ENCODE measurements around the gene NPLOC4.

Gene NPLOC4

DNA sequence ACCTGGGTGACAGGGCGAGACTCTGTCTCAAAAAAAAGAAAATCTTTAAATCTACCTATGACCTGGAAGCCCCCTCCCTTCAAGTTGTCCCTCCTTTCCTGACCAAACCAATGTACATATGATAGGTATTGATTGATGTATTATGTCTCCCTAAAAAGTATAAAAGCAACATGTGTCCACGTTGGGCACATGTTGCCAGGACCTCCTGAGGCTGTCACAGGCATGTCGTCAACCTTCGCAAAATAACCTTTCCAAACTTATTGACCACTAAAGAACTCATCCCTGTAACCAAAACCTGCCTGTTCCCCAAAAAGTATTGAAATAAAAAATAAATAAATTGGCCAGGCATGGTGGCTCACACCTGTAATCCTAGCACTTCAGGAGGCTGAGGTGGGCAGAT is 25.1 kb upstream of the NPLOC4 start:
- DNase-seq (ENCODE audit: low read depth in 2 of 2): no peak

DNA sequence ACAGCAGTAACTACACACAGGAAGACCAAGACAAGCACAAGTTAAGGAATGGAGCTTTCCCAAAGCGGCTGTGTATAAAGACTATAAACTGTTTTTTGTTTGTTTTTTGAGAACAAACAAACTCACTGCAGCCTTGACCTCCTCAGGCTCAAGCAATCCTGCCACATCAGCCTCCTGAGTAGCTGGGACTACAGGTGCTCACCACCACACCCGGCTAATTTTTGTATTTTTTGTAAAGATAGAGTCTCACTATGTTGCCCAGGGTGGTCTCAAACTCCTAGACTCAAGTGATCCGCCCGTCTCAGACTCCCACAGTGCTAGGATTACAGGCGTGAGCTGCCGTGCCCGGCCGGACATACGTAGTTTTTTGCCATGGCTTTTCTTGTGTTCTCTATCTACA is 23.5 kb upstream of the NPLOC4 start:
- no peak for DNase-seq (ENCODE audit: low read depth in 2 of 2)

DNA sequence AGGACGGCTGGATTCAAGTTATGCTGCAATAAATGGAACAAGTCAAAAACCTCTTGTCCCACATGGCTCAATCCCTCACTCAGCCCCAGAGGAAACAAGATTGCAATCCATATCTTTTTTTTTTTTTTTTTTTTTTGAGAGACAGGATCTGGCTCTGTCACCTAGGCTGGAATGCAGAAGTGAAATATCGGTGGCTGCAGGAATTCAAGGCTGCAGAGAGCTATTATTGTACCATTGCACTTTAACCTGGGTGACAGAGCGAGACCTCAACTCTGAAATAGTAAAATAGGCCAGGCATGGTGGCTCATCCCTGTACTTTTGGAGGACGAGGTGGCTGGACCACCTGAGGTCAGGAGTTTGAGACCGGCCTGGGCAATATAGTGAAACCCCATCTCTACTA is 22.1 kb upstream of the NPLOC4 start:
- DNase-seq (ENCODE audit: low read depth in 2 of 2): no peak

DNA sequence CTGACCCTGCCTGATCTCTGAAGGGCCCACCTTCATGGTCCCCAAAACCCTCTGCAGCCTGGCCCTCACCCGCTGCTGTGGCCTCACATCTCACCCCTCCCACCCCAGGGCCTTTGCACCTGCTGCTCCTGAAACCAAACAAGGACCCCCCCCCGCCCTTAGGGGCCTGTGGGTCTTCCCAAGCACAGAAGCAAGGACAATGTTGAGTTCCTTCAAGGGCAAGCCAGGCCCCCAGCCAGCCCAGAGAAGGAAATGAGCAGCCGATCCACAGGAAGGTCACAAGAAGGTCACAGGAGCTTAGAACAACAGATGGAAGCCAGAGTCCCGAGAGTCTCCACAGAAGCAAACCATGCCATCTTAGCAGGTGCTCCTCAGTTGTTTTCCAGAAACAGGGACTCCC is 19.9 kb upstream of the NPLOC4 start:
- no peak for DNase-seq (ENCODE audit: low read depth in 2 of 2)

DNA sequence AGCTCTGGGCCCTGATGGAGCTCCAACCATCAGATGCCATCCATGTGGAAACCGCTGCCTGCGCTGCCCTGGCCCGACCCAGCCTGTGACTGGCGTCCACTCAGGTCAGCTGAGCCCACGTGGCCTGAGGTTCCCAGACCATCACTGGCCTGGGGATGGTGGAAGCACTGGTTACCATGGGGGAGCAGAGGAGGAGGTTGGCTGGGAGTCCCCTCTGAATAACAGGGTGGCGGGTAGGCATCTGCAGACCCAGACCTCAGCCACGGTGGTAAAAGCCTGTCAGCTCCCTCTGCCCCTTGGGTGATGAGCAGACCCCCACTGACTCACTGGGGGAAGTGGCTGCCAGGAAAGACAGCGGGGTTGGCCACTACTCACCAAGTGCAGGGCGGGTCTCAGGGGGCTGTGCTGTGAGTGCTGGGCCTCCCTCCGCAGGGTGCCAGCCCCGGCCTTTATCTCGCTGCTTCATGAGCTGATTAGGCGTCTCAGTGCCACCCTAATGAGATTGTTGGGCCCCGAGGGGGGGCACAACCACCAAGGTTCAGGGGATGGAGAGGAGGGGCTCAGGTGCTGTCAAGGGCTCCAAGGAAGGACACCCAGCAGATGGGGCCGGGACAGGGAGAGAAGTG is 19.3 kb upstream of the NPLOC4 start, which contains the start of gene PDE6G:
PDE6G (minus strand) TSS at position 425 of the 626 bp plus-strand sequence. CDS start 3,237 bp downstream, outside the sequence.
- no peak for DNase-seq (ENCODE audit: low read depth in 2 of 2)

DNA sequence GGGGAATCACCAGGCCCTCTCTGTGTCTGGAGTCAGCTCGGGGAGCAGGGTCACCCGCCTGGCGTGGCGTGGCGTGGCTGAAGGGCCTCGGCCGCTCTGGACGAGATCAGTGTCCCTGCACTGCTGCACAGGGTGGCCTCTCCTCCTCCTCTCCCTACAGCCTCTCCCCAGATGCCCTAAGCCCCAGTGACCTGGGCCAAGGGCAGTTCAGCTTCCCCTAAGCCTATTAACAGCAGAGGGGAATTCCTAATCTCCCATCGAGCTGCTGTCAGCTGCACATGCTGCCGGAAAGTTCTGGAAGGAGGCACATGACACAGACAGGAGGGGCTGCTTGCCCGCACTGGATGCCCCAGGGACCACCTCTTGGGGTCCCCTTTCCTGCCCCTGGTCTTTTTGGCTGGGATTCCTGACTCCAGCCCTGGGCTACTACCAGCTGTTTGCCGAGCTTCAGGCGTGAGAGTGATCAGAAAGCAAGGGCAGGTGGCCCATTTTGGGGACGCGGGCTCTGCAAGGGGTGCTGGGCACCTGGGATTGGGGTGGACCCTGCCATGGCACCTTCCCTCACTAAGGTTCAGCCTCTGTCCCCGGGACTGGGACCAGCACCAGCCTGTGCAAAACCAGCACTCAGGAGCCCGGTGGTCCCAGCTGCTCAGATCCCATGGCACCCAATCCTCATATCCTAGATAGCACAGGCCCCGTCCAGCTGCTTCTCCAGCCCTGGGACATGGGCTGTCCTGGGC is 18.6 kb upstream of the NPLOC4 start:
- no peak for DNase-seq (ENCODE audit: low read depth in 2 of 2)

DNA sequence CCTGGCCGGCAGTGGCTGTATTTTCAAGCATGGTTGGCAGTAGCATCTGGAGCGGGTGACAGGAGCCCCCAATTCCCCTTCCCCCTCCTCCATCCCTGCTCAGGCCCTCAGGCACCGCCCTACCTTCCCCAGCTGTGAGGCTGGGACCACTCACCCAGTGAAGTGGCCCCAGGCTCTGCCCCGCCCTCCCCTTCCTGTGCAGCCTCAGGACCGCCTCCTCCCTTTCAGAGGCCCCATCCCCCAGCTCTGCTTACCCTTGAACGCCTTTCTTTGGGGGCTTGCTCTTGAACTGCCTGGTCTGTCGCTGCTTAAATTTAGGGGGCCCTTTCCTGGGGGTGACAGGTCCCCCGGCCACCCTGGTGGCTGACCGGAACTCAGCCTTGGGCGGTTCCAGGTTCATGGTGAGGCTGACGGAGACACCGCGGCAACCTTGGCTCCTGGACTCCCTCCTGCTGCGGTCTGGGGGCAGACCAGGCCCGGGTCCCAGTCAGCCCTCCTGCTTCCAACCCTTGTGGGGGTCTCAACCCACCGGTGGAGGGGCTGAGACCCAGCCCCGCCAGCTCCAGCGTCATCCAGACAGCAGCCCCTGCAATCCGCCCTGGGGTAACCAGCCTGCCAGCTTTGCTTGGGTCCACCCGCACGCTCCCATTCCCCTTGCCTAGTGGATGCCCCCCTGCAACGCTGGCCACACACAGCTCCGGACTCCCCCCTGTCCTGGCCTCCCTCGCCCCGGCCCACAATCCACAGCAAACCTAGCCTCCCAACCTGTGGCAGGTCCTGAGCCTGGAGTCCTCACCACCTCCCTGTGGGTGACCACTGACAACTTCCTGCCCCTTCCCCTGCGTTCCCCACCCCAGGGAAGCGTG is 16.2 kb upstream of the NPLOC4 start:
- DNase-seq (ENCODE audit: low read depth in 2 of 2): no peak

DNA sequence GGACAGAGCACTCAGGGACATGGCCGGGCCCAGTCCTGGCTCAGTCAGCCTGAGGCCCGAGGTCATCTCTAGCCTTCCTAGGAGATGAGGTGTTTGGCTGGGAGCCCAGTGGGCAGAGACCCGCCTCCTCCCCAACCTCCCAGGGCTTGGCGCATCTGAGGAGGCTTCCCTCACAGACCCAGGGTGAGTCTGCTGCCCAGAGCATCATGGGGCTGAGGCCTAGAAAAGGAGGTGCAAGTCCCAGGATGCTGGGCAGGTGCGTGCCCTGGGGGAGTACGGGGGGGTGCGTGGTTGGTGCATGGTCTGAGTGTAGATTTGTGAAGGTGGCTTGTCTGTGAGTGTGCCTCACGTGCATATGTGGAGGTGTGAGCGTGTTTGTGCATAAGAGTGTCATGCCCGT is 14.8 kb upstream of the NPLOC4 start:
- DNase-seq (ENCODE audit: low read depth in 2 of 2): no peak

DNA sequence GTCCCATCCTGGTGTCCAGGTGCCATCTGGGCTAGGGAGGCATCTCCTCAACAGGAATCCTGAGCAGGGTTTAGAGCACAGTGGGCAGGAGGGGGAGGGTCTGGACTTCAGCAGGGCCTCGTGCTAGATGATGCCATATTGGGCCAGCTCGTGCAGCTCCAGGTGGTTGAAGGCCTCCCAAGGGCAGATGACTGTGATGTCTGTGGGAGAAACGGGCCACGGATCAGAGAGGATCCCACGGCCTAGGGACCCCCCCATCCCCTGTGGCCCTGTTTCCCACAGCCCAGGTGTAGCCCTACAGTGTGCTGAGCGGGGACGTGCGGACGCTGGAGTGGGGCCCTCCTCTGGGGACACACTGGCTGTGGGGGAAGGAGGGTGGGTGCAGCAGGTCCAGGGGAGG is 14.0 kb upstream of the NPLOC4 start:
- no peak for DNase-seq (ENCODE audit: low read depth in 2 of 2)

DNA sequence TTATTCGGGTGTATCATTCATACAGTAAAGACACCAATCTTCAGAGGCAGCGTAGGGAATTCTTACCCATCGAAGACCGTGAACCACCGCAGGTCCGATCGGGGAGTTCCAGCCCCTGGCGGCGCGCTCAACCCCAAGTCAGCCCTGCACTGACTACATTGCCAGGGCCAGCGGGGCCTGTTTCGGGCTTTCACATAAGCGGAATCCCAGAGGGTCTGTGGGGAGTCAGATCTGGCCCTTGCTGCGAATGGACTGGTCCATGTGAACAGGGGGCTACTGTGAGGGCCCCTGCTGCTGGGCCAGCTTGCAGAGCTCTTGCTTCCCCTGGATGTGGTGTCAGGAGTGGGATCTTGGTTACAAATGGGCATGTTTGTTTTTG is 11.8 kb upstream of the NPLOC4 start:
- DNase-seq (ENCODE audit: low read depth in 2 of 2): no peak

DNA sequence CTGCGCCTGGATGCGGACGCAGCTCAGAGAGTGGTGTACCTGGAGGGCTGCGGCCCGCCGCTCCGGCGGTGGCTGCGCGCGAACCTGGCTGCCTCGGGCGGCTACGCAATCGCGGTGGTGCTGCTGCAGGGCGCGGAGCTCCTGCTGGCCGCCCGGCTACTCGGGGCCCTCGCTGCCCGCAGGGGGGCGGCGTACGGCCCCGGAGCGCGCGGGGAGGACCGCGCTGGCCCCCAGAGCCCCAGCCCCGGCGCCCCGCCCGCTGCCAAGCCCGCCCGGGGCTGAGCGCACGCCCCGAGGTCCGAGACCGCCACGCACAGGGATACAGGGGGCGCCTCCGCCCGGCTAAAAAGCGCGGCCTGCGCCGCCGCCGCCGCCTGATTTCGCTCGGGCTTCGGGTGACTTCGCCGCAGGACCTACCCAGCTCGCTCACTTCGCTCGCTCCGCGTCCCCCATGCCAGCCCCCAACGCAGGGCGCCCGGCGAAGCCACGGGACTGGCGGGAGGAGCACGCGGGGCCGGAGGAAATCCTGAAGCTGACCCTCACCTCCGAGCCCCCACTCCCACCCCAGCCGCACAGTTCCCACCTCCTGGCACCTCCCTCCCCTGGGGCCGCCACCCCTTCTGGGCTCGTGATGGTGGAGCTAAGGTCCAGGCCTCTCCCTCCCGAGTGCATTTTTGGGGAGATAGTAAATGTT is 11.2 kb upstream of the NPLOC4 start:
- no peak for DNase-seq (ENCODE audit: low read depth in 2 of 2)

DNA sequence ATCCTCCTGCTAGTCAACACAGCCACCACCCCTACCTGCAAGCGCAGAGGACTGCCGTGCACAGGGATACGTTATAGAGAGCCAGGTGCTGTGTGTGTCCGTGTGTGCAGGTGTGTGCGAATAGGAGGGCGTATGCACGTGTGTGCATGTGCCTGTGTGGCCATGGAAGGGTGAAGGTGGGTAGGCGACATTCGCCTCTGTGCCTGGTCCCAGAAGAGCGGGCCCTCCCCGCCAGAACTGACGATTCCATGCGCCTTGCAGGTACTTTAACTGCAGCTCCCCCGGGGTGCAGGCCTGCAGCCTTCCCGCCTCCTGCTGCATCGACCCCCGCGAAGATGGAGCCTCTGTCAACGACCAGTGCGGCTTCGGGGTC is 10.7 kb upstream of the NPLOC4 start:
- DNase-seq (ENCODE audit: low read depth in 2 of 2): no peak

DNA sequence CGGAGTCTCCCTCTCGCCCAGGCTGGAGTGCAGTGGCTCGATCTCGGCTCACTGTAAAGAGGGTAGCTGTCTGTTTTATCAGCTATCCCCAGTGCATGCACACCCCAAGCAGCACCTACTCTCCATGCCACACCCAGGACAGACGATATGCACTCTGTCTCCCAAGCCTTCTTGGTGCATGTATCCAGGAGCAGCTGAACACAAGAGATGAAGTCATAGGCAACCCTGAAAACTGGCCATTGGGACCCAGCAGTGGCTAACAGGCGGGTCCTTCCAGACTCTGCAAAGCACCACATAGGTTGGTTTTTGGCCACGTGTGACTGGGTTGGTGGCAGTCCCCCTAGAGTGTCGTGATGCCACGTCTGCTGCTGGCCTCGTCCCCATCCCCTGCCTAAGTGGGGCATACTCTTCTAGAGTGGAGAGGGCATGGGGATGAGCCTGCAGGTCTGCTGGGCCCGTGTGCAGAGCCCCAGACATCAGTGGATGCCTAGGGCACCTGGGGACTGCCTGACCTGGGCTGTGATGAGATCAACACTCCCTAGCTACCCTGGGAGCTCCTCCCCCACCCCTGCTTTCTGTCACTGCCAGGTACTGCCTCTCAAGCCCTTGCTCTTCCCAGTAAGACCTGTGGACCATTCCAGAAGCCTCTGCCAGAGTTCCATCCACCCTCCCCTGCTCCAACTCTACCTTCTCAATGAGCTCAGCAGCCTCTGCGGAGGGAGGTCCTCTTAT is 10.1 kb upstream of the NPLOC4 start:
- DNase-seq (ENCODE audit: low read depth in 2 of 2): no peak

DNA sequence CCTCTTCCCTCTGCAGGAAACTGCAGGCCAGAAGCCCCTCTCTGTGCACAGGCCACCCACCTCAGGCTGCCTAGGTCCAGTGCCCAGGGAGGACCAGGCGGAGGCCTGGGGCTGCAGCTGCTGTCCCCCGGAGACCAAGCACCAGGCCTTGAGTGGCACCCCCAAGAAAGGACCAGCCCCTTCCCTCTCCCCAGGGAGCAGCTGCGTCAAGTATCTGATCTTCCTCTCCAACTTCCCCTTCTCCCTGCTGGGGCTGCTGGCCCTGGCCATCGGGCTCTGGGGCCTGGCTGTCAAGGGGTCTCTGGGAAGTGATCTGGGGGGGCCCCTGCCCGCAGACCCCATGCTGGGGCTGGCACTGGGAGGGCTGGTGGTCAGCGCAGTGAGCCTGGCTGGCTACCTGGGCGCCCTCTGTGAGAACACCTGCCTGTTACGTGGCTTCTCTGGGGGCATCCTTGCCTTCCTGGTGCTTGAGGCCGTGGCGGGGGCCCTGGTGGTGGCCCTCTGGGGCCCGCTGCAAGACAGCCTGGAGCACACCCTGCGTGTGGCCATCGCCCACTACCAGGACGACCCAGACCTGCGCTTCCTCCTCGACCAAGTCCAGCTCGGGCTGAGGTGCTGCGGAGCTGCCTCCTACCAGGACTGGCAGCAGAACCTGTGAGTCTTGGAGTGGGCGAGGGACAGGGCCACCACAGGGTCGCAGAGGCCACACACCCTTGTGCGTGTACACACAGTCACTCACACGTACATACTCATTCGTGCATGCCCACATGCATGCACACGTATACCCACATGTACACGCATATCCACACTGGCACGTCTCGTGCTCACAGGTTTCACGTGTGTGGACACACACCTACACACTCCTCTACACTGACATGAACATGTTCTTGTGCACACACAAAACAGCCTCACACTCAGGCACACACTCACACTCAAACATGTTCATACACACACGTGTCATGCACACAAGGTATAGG is 8.4 kb upstream of the NPLOC4 start:
- no peak for DNase-seq (ENCODE audit: low read depth in 2 of 2)

DNA sequence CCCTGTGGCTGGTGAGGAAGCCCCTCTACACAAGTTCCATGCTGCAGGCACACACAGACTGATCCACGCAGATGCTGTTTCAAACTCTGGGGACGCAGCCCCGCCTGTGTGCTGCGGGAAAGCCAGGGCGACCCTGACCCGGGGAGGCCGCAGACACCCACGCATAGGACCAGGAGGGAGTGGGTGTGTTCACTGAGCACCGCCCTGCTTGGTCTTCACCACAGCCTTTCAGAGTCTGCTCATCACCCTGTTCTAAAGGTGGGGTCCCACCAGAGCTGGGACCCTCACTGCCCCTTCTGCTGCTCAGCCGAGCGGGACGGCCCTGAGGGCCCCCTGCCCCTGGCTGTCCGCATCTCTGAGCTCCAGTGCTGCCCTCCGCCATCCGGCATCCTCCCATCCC is 7.6 kb upstream of the NPLOC4 start:
- DNase-seq (ENCODE audit: low read depth in 2 of 2): no peak

DNA sequence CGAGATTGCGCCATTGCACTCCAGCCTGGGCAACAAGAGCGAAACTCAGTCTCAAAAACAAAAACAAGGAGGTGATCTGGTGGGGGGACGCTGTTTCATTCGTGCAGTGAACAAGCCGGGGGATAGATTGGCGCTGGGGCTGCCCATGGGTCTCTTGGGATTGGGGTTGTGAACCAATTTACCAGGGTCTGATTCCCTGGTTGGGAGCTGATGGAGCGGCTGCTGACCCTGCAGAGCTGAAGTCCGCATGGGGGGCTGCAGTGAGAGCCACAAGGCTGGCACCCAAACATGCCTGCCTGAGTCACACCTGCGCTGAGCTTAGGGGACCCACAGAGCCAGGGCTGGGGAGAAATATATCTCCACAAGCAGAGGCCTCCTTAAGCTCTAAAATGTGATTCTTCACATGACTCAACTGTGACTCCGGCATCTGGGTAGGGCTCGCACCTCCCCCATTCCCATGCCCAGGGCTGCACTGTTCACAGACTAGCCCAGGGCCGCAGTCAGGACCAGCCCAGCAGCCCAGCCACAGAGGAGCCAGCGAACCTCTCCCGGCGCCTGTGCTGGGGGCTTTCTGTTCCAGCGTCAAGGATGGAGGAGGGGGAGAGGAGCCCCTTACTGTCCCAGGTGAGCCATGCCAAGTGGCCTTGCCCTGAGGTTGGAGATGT is 5.0 kb upstream of the NPLOC4 start:
- no peak for DNase-seq (ENCODE audit: low read depth in 2 of 2)

DNA sequence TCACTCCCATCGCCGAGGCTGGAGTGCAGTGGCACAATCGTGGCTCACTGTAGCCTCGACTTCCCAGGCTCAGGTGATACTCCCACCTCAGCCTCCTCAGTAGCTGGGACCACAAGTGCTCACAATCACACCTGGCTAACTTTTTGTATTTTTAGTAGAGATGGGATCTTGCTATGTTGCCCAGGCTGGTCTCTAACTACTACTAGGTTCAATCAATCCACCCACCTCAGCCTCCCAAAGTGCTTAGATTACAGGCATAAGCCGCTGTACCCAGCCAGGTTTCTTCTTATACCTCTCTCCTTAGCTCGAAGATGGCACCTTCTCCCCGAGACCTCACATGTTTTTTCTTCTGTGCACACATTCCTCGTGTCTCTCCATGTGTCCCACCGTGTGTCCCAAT is 3.1 kb upstream of the NPLOC4 start:
- no peak for DNase-seq (ENCODE audit: low read depth in 2 of 2)

DNA sequence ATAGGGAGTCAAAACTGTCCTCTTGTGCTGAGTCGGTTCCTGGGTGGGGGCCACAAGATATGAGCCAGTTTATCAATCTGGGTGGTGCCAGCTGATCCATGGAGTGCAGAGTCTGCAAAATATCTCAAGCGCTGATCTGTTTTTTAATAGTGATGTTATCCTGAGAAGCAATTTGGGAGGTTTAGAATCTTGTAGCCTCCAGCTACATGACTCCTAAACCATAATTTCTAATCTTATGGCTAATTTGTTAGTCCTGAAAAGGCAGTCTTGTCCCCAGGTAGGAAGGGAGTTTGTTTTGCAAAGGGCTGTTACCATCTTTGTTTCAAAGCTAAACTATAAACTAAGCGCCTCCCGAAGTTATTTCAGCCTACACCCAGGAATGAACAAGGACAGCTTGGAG is 1.8 kb upstream of the NPLOC4 start:
- DNase-seq (ENCODE audit: low read depth in 2 of 2): no peak

DNA sequence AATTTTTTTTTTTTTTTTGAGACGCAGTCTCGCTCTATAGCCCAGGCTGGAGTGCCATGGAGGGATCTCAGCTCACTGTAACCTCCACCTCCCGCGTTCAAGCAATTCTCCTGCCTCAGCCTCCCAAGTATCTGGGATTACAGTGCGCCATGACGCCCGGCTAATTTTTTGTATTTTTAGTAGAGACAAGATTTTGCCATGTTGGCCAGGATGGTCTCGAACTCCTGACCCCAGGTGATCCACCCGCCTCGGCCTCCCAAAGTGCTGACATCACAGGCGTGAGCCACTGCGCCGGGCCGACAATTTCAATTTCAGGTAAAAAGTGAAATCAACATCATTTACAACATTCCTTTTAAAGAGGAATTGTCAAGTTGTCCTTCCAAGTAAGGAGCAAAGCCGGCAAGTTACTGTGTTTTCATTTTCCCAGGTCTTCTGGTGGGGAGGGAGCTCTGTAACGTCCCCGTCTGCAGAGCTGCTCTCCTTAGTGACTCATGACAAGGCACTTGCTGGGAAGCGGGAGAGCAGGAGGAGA is 873 bp downstream of the NPLOC4 start:
- no peak for DNase-seq (ENCODE audit: low read depth in 2 of 2)

DNA sequence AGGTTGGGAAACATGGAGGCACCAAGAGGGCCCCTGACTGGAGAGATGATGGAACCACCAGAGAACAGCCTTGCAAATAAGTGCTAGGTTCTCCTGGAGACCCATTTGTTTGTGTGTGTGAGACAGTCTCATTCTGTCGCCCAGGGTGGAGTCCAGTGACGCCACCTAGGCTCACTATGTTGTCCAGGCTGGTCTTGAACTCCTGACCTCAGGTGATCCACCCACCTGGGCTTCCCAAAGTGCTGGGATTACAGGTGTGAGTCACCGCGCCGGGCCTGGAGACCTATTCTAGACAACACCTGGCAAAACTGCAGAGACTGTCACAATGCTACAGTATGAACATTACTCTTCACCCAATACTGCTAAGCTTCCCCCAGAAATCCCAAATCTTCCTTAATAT is 1.5 kb downstream of the NPLOC4 start:
- no peak for DNase-seq (ENCODE audit: low read depth in 2 of 2)

Measured in stimulated activated CD4-positive, alpha-beta T cell treated with anti-CD3 and anti-CD28 coated beads, Interleukin-4, amount 100 ng/mL, for 48 hours (primary cell).